Neutrophil (primary cell): ENCODE measurements around the gene SCN8A.

ENCODE experiments used
- H3K27ac ChIP-seq: fragments of 200-600 bp; sonication (generic); 2 replicates; pipeline ENCODE4 v1.5.1; 2016; ENCODE audit warnings: mild to moderate bottlenecking, moderate library complexity
- H3K27me3 ChIP-seq: fragments of 200-600 bp; sonication (generic); 2 replicates; pipeline ENCODE4 v1.6.0; 2016; ENCODE audit warnings: mild to moderate bottlenecking
- H3K36me3 ChIP-seq: fragments of 200-600 bp; sonication (generic); 2 replicates; pipeline ENCODE4 v1.5.1; 2017
- H3K4me1 ChIP-seq, 2 experiments: fragments of 200-600 bp in 1 of 2; sonication (generic) in 1 of 2; 1 replicate in 1 of 2; 2 replicates in 1 of 2; pipeline versions ENCODE4 v1.5.1 to v1.6.1; 2013 to 2016; ENCODE audit warnings: low read depth in 1 of 2, low read length in 1 of 2, mild to moderate bottlenecking in 1 of 2, moderate library complexity in 1 of 2; ENCODE audit not compliant: control insufficient read depth in 1 of 2, insufficient read depth in 1 of 2
- H3K4me3 ChIP-seq, 2 experiments: fragments of 200-600 bp in 1 of 2; sonication (generic) in 1 of 2; 1 replicate in 1 of 2; 2 replicates in 1 of 2; pipeline ENCODE4 v1.5.1; 2013 to 2016; ENCODE audit warnings: low read depth in 1 of 2, low read length in 1 of 2, mild to moderate bottlenecking in 1 of 2, moderate library complexity in 1 of 2
- H3K9me3 ChIP-seq: fragments of 200-600 bp; sonication (generic); 2 replicates; pipeline ENCODE4 v1.5.1; 2016
- CTCF ChIP-seq: fragments of 200-600 bp; sonication (generic); IDR thresholded peaks from 2 replicates; pipeline ENCODE4 v1.5.1; 2016; ENCODE audit warnings: antibody characterized with exemption

Gene SCN8A

GRCh38 chr12:51841727-51842126 lies 250.7 kb downstream of the SCN8A start:
- no peaks in the 10 kb centered on the region for H3K36me3 ChIP-seq
- no peaks in the 10 kb centered on the region for H3K9me3 ChIP-seq
- no peak for TF ChIP-seq CTCF
- no peak overlapping the region for H3K27ac ChIP-seq
- H3K4me3 ChIP-seq, result no peak overlapping the region
- H3K4me1 ChIP-seq, result no peaks in the 10 kb centered on the region
- H3K27me3 ChIP-seq, result peaks cover 96% of the 10 kb centered on the region

GRCh38 chr12:51844854-51845253 lies 253.8 kb downstream of the SCN8A start:
- Histone ChIP-seq H3K27ac (no peak overlapping the region), H3K4me3 (no peak overlapping the region), H3K9me3 (no peaks in the 10 kb centered on the region), H3K27me3 (peaks cover 96% of the 10 kb centered on the region), H3K36me3 (no peaks in the 10 kb centered on the region), H3K4me1 (peaks cover 0 to 16% of the 10 kb centered on the region in 2 experiments)
- TF ChIP-seq CTCF, result no peak

- no peak for TF ChIP-seq CTCF
- H3K27ac ChIP-seq, result no peak overlapping the region
- H3K27me3 ChIP-seq, result peaks cover 99% of the 10 kb centered on the region
These were observed 254.4 kb downstream of the SCN8A start for GRCh38 chr12:51845482-51845881.

GRCh38 chr12:51846271-51846691 lies 255.2 kb downstream of the SCN8A start:
- H3K27ac ChIP-seq, result no peak overlapping the region
- H3K27me3 ChIP-seq, result peaks cover 99% of the 10 kb centered on the region
- H3K4me3 ChIP-seq, result no peak overlapping the region
- no peaks in the 10 kb centered on the region for H3K36me3 ChIP-seq
- no peaks in the 10 kb centered on the region for H3K9me3 ChIP-seq
- no peak for TF ChIP-seq CTCF
- H3K4me1 ChIP-seq, result peaks cover 3 to 17% of the 10 kb centered on the region in 2 experiments

More at GRCh38 chr12:51845482-51845881, 254.4 kb downstream of the SCN8A start:
- Histone ChIP-seq H3K9me3 (no peaks in the 10 kb centered on the region), H3K36me3 (no peaks in the 10 kb centered on the region), H3K4me1 (peaks cover 0 to 16% of the 10 kb centered on the region in 2 experiments), H3K4me3 (no peak overlapping the region)

GRCh38 chr12:51846911-51847642 lies 256.0 kb downstream of the SCN8A start:
- H3K27me3 ChIP-seq, result peaks cover 99% of the 10 kb centered on the region
- no peak overlapping the region for H3K27ac ChIP-seq
- no peak for TF ChIP-seq CTCF

More at GRCh38 chr12:51846911-51847642, 256.0 kb downstream of the SCN8A start:
- Histone ChIP-seq H3K9me3 (no peaks in the 10 kb centered on the region), H3K4me1 (peaks cover 11 to 25% of the 10 kb centered on the region in 2 experiments), H3K4me3 (no peak overlapping the region), H3K36me3 (no peaks in the 10 kb centered on the region)
